Heart left ventricle (tissue), 13 donors: Measurements from ENCODE around the gene ZDHHC14.

Experiments
- CTCF ChIP-seq, 12 donors: fragments of 200-600 bp; sonication (generic) in 4 of 12; IDR thresholded peaks; one replicate each; pipeline versions ENCODE4 v1.5.0 to v1.8.0; 2018 to 2022; ENCODE audit warnings: antibody characterized with exemption in 12 of 12, mild to moderate bottlenecking in 5 of 12
- POLR2A ChIP-seq, 2 donors: fragments of 450-650 bp; IDR thresholded peaks; one replicate each; pipeline ENCODE4 v1.6.1; 2017; ENCODE audit warnings: antibody characterized with exemption in 2 of 2, mild to moderate bottlenecking in 2 of 2, moderate library complexity in 2 of 2
- donor health status: ischemic (EF 13 %, LVEDD 7.1; RV severe dilation, severe dysfunction).
- donor health status: DM: no; HTN: yes; CAD: no.
- donor health status: DM: no; HTN: no; CAD: no.
- donor health status: ischemic (EF 25% LVEDD 6.9; RV normal size, moderate dysfunction).
- donor health status: ischemic (EF 25% LVEDD 5.7; RV mildly dilated, moderate dysfunction).
- donor health status: ischemic (EF 35%, LVEDD 5.7; RV mildly dilated, moderate dysfunction).
- donor health status: nonischemic (EF 11% LVEDD 7.7; RV severe dilation, severe dysfunction).
- donor health status: DM: yes; HTN: yes; CAD: no.
- donor health status: PGD.
- donor health status: ischemic (EF 29% LVEDD 5.4; RV normal size, mild dysfunction).
- donor health status: nonischemic (EF 23%, LVEDD 6.1; RV moderate dilation, normal function).

- TF ChIP-seq CTCF (IDR thresholded peaks at IDR 0.05) (no peak), POLR2A (IDR thresholded peaks at IDR 0.05) (no peak)
These were observed 152.3 kb downstream of the ZDHHC14 start for GRCh38 chr6:157533048-157533871.
